Dedifferentiated amniotic fluid mesenchymal stem cell (primary cell): ENCODE results near the gene PA2G4.

Source experiments
- DNase-seq: peaks from one replicate; pipeline ENCODE4 v3.0.0-alpha.2; 2016; ENCODE audit errors: extremely low spot score

PA2G4 gene

DNA sequence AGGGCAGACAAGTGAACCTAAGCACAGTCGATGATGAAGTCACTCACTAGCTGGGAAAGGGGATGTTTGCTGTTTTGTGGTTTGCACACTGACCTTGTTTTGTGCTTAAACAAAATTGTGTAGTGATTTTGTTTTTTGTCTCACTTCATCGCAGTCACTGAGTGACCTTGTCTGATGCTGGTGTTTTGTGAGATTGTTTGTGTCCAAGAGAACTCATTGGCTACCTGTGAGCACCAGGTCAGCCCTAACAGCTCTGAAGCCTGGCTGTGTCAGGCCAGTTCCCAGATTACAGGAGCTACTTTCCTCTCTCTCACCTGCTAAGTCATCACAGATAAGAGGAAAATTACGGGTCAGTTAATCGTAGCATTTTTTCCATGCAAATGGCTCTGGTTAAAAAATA lies 19.8 kb downstream of the PA2G4 start:
- no peak for DNase-seq

DNA sequence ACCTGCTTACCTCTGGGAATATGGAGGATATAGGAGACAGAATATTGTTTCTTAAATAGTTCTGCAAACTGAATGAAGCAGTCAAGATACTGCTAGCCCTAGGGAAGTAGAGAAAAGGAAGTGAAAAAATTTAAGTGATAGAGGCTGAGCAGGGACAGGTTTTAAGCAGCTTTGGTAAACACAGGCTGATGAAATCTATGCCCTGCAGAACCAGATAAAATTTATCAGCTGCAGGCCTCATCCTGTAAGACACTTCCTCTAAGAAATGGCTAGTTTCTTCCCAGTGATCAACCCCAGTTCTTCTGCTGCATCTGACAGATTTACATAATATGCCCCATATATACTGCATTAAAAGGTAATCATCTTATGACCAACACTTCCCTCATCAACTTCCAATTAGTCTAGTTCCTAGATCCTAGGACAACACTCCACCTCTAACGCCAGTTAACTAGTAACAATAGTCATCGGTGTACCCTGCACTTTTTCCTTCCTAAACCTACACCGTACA lies 22.4 kb downstream of the PA2G4 start:
- no peak for DNase-seq

DNA sequence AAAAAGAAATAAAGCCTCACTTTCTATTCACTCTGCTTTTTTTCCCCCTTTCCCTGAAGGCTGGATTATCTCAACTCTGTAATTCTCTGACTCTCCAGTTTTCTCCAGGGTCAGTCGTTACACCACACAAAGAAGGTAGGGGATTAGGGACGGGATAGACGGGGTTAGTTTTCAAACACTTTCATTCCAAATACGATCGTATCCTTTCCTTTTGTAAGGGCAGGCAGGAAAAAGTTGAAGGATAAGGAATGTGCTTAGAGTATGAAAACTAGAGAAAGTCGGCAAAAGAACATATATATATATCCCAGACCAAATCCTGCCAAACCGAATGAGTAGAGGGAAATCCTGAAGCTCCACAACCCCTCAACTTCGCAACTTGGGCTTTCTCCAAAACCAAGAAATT lies 23.1 kb downstream of the PA2G4 start:
- no peak for DNase-seq

DNA sequence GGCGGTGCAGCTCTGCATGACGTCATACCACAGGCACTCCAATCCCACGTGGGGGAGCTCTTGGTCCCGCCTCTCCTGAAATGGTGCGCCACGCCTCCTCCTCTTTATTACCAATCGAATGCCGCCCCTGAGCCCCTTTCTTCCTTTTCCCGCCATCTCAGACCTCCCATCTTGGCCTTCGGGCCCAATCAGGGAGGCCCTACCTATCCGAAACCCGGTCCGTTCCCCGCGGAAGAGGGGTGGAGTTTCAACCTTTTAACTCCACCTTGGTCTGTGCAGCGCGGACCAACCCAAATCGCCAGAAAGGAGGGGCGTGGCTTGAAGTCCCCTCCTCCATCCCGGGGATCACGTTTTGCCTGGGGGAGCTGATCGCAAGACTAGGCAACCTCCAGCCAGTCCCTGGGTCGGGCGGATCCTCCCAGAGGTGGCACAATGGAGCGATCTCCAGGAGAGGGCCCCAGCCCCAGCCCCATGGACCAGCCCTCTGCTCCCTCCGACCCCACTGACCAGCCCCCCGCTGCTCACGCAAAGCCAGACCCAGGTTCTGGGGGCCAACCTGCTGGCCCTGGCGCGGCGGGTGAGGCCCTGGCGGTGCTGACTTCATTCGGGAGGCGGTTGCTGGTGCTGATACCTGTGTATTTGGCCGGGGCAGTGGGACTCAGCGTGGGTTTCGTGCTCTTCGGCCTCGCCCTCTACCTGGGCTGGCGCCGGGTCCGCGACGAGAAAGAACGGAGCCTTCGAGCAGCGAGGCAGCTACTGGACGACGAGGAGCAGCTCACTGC lies 23.7 kb downstream of the PA2G4 start, which contains the start of gene ESYT1:
TSS of gene ESYT1 (plus strand) at position 380 of the 782 bp plus-strand sequence. CDS start at position 433, 53 bp downstream.
- DNase-seq: peak; percentile 99

DNA sequence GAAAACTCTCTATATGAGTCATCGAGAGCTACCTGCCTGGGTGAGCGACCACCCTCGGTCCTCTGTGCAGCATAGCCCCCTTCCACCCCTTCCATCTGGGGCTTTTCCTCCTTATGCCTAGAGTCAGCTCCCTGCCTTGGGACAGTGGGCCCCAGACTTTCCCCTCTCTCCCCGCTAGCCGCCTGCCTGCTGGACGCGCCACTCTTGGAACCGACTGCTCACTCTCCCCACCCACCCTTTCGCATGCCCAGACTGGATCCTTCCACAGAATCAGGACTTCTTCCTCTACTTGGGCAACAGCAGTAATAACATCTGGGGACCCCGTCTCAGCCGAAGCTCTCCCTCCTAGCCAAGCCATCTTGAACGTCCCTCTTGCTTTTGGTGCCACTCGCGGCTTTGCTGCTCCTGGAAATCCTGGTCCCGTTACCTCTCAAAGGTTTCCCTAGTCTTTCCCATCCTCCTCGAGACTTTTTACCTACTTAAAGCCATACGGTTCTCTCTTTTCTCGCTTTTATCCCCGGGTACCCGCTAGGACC lies 24.4 kb downstream of the PA2G4 start:
- DNase-seq: no peak

DNA sequence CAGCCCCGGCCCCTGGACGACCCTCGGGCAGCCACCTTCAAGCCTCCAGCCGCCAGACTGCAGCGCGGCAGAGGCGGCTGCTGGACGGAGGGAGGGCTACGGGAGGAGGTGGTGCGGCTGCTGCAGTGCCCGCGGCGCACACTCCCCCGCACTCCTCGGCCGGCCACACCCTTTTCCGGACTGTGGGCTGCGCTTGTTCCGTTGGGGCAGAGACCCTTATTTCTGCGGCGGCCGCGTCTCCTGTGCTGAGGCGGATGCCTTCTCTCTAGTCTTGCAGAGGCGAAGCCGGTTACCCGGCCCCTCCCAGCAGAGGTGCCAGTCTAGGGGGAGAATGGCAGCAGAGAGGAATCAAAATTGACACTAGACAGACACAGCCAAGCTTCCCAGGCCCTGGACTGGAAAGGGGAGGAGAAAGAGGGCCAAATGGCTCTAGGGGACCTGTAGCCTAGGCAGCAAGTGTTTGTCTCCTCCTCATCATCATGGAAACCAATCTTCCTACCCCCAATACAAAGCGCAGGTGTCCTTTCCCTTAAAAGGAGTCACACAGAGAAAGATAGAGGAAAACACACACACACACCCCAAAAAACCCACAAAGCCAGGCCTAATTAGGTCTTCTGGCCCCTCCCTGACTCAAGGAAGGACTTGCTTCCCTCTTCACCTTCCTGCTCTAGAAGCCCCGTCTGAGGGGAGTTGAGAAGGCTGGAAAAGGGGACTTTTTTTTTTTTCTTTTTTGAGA lies 25.0 kb downstream of the PA2G4 start:
- no peak for DNase-seq

DNA sequence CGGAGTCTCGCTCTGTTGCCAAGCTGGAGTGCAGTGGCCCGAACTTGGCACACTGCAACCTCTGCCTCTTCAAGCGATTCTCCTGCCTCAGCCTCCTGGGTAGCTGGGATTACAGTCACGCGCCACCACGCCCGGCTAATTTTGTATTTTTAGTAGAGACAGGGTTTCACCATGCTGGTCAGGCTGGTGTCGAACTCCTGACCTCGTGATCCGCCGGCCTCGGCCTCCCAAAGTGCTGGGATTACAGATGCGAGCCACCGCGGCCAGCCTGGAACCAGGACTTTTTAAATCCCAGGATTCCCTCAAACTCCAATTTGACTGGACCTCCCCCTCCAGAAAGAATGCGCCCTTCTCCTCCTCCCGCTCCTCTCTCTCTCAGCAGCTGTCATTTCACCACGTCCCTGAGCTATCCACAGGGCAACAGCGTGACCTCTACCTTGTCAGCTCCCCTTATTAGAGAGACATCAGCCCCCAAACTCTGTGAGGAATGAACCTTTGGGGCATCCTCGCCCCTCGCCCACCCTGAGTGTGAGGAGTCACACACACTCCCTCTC lies 25.7 kb downstream of the PA2G4 start:
- no peak for DNase-seq

DNA sequence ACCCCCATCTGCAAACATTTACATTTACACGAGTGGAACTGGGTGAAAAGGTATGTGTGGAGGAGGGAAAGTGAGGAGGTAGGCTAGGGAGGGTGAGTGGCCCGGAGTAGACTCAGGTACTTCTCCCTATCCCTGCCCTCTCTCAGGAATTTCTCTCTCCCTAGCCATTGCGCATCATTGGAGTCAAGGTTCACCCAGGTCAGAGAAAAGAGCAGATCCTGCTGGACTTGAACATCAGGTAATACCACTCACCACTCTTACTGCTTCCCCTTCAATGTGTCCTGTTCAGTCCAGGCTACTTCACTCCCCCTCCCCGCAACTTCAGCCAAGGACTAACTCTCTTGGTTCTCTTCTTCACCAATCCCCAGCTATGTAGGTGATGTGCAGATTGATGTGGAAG lies 26.5 kb downstream of the PA2G4 start:
- no peak for DNase-seq

DNA sequence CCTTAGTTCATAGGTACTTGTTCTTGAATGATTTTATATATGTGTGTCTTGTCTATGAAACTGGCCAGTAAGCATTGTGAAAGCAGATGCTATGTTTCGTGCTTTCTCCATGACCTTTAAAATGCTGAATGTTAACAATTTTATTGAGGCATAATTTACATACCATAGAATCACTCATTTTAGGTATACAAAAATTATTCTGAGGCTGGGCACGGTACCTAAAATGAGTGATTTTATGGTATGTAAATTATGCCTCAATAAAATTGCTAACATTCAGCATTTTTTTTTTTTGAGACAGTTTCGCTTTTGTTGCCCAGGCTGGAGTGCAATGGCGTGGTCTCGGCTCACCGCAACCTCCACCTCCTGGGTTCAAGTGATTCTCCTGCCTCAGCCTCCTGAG lies 30.5 kb downstream of the PA2G4 start:
- DNase-seq: no peak

DNA sequence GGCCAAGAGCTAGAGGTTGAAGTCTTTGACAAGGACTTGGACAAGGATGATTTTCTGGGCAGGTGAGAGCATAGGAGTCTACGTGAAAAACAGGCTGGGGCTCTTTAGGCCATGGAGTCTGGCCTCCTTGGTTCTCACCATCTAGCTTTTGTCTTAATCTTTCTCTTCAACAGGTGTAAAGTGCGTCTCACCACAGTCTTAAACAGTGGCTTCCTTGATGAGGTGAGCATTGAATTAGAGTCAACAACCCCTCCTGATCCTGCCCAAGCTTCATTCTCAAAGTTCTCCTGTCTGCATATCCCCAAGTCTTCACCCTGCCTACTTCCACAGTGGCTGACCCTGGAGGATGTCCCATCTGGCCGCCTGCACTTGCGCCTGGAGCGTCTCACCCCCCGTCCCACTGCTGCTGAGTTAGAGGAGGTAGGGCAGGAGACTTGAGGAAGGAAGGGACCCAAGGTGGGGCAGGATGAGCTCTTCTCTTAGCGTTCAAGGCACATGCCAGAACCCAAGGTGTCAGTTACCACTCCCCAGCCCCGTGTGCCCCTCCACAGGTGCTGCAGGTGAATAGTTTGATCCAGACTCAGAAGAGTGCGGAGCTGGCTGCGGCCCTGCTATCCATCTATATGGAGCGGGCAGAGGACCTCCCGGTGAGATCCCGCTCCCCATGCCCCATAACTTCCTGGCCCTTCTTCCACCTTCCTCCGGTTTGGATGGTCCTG lies 33.7 kb downstream of the PA2G4 start:
- DNase-seq: no peak

DNA sequence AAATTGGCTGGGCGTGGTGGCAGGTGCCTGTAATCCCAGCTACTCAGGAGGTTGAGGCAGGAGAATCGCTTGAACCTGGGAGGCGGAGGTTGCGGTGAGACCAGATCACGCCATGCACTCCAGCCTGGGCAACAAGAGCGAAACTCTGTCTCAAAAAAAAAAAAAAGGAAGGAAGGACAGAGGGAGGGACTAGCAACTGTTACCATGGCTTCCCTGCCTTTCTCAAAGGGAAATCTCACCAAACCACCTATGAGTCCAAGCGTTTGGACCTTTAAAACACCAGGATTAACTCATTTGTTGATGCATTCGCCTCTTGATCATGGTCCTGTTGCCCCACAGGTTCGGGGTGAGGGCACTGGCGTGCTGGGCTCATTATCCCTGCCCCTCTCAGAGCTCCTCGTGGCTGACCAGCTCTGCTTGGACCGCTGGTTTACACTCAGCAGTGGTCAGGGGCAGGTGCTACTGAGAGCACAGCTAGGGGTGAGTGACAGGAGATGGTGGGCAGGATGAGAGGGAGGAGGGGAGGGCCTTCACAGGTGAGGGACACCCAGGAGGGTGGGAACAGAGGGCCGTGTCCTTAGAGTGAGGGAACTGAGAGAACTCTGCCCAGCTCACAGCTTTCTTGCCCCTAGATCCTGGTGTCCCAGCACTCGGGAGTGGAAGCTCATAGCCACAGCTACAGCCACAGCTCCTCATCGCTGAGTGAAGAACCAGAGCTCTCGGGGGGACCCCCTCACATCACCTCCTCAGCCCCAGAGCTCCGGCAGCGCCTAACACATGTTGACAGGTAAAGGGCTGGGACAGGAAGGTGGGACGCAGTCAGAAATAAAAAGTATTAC lies 37.8 kb downstream of the PA2G4 start:
- no peak for DNase-seq

DNA sequence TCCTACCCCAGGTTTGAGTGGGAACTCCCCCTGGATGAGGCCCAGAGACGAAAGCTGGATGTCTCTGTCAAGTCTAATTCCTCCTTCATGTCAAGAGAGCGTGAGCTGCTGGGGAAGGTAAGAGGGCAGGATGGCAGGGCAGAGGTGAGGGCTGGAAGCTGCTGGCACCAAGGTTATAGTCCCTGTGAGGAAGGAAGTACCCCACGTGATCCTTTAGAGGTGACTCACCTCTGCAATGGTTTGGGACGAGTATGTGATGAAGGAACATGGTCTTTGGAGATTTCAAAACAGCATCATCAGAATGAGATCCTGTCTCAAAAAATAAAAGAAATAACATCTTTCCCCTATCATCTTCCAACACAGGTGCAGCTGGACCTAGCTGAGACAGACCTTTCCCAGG lies 38.9 kb downstream of the PA2G4 start:
- DNase-seq: no peak

DNA sequence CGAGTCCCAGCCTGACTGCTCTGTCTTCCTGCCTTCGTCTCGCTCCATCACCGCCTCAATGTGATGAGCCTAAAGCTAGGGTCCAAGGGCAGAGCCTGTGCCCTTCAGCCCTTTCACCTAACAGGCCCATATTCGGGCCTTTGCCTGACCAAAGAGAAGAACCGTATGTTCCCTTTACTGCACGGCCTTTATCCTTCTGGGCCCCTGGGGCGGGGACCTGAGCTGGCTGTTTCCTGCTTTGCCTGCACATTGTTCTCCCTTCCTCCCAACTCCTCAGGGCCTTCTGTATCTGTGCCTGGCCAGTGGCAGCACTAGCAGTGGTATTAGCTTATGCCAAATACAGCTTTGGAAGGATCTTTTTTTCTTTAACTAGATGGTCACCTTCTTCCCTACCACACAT lies 39.5 kb downstream of the PA2G4 start:
- DNase-seq: no peak

DNA sequence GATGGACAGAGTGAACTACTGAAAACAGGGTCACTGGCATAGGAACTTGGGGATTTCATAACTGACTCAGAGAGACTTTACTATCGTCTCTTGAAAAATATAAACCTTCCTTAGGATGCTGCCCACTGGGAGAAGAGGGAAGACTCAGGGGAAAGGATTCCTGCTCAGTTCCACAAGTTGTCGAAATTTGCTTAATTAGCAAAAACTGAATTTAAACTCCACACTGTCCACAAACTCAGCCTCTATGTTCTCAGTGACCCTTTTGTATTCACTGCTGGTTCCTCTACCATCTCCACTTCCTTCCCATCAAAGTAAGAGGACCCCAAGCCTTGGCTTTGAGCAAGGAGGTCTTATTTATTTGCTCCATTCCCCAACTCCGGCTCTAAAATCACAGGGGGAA lies 40.9 kb downstream of the PA2G4 start:
- no peak for DNase-seq

DNA sequence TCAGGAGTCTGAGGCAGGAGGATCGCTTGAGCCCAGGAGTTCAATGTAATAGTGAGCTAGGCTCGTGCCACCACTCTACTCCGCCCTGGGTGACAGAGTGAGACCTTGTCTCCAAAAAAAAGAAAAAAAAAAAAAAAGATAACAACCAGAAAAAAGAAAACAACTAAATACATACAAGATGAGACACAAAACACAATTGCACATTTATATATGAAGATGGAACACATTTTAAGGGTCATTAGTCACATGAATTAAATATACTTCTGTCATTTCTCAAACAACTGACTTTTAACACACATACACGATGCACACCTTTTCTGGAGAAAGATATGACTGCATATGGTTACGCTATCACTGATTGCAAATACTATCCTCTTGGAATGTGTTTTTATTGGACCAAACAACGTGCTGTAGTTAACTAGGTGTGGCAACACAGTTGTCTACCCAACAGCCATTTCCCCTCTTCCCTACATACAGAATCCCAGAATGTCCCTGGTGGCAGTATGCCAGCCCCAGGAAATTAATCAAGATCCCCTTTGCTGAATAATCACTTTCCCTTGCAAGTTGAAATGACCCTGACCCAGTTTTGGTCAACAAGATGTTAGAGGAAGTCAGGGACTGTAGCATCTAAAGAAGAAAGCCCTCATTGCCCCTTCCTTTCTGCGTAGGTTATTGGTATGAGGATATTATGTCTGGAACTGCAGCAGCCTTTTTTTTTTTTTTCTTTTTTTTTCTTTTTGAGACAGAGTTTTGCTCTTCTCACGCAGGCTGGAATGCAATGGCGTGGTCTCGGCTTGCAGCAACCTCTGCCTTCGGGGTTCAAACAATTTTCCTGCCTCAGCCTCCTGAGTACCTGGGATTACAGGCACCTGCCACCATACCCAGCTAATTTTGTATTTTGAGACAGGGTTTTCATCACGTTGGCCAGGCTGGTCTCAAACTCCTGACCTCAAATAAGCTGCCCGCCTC lies 42.4 kb downstream of the PA2G4 start:
- DNase-seq: no peak

DNA sequence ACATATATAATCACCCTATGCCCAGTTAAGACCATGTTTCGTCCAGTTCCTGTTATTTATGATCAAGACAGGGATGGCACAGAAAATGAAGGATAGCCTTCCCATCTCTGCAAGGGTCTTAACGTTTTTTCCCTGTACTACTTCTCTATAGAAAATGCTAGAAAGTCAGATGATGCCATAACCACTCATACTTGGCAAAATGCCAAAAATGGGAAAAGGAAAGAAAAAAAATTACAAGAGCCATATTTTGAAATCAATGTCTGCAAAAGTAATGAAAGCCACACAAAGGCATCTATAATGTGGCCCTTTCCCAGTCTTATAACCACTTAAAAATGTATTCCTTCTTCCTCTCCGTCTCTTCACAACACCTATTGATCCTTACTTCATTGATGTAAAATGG lies 46.2 kb downstream of the PA2G4 start:
- no peak for DNase-seq

DNA sequence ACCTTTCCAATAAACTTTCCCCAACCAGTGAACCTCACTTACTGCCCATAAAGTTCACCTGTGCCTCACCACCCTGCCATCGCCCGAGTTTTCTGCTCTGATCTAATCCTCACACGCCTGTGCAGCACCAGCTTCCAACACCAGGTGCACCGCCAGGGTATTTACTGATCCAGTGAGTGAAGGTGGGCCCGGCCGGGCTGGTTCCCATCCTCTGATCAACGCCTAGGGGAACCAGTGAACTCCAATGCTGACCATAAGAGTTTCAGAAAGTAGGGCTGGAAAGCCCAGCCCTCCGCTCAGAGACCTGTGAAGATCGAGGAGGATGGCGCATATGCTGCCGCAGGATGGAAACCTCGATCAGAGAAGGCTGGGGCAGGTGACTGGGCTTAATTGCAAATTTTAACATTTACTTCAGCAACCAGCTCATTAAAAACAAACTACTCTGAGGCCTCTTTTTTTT lies 47.3 kb downstream of the PA2G4 start:
- DNase-seq: no peak

DNA sequence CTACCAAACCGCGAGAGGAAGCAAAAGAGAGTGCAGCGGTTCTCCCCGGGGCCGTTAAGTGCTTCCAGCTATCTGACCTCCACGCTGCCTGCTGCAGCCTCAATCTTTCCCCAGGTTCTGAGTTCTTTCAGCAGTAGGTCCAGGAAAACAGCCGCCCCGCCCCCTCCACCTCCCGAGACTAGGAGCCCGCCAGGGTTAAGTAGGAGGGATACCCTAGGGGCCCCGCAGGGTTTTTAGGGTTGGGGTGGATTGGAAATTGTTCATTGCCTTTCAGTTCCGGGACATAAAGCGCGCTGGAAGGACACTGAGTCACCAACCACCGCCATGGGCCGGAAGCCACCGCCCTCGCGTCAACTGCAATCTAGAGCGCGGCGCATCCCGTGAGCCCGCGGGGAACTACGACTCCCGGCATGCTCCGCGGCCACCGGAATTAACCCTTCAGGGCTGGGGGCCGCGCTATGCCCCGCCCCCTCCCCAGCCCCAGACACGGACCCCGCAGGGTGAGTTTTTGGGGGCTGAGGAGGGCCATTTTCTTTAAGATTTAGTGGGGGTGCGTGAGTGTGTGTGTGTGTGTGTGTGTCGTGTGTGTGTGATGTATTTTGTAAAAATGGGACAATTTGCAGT lies 47.9 kb downstream of the PA2G4 start, which contains the start of gene MYL6B:
TSS of gene MYL6B (plus strand) at position 456 of the 624 bp plus-strand sequence. CDS start 1,332 bp downstream, outside the sequence.
- peak; percentile 94 for DNase-seq
